Thoracic aorta (tissue), 2 donors: ENCODE results near the gene DCANP1. TPM values are rescaled to one million over a fixed set of nuclear protein-coding genes. Genes with fewer than 3 reads are reported as not detected.
A peak's percentile ranks its signal among the peaks of the same experiment; 100 is the strongest.

Source experiments
- ATAC-seq: fragments of 150-250 bp; one replicate; pipeline ENCODE4 v1.8.0; 2017; ENCODE audit warnings: low read depth; ENCODE audit not compliant: insufficient number of reproducible peaks, low FRiP score
- DNase-seq: peaks from one replicate; pipeline ENCODE4 v3.0.0-alpha.2; 2020; ENCODE audit warnings: low spot score
- H3K27ac ChIP-seq, 2 donors: fragments of 200-600 bp; sonication (generic); 1 replicate in 1 of 2; 2 replicates in 1 of 2; pipeline ENCODE4 v1.5.1; 2016; ENCODE audit warnings: mild to moderate bottlenecking in 2 of 2, moderate library complexity in 2 of 2
- H3K27me3 ChIP-seq: fragments of 200-600 bp; sonication (generic); replicated peaks from 2 replicates; pipeline ENCODE4 v1.6.0; 2016; ENCODE audit warnings: mild to moderate bottlenecking; ENCODE audit not compliant: insufficient read depth
- H3K36me3 ChIP-seq: fragments of 200-600 bp; sonication (generic); one replicate; pipeline ENCODE4 v1.5.1; 2016
- H3K4me1 ChIP-seq, 2 donors: fragments of 200-600 bp; sonication (generic); 1 replicate in 1 of 2; 2 replicates in 1 of 2; pipeline versions ENCODE4 v1.5.1 to v1.6.0; 2016; ENCODE audit warnings: low read depth in 2 of 2, mild to moderate bottlenecking in 1 of 2; ENCODE audit not compliant: control insufficient read depth in 1 of 2
- H3K4me3 ChIP-seq: fragments of 200-600 bp; sonication (generic); 2 replicates; pipeline ENCODE4 v1.5.1; 2016; ENCODE audit warnings: mild to moderate bottlenecking
- H3K9me3 ChIP-seq: fragments of 200-600 bp; sonication (generic); 2 replicates; pipeline ENCODE4 v1.5.1; 2016
- CTCF ChIP-seq: fragments of 200-600 bp; sonication (generic); IDR thresholded peaks from one replicate; pipeline ENCODE4 v1.5.1; 2019; ENCODE audit warnings: antibody characterized with exemption
- total RNA-seq, 2 donors: library from RNA; depleted of rRNA; stranded (reverse); fragments of >200 nt; gene quantifications; one replicate each; pipeline versions ENCODE4 v1.1.0 to v1.2.3, GENCODE V29; 2016

DCANP1 gene
- total RNA-seq, 2 donors from 2014 or later, result not detected

- TF ChIP-seq CTCF, result no peak
- no peak for ATAC-seq
- Histone ChIP-seq H3K27me3 (peaks cover 6% of the 10 kb centered on the region), H3K4me1 (peaks cover 5 to 36% of the 10 kb centered on the region in 2 donors), H3K36me3 (no peaks in the 10 kb centered on the region), H3K9me3 (no peaks in the 10 kb centered on the region), H3K4me3 (peak overlapping the region; percentile 78), H3K27ac (no peak overlapping the region)
- no peak for DNase-seq
These were observed 41.7 kb upstream of the DCANP1 start for GRCh38 chr5:135488727-135489465.

DNA sequence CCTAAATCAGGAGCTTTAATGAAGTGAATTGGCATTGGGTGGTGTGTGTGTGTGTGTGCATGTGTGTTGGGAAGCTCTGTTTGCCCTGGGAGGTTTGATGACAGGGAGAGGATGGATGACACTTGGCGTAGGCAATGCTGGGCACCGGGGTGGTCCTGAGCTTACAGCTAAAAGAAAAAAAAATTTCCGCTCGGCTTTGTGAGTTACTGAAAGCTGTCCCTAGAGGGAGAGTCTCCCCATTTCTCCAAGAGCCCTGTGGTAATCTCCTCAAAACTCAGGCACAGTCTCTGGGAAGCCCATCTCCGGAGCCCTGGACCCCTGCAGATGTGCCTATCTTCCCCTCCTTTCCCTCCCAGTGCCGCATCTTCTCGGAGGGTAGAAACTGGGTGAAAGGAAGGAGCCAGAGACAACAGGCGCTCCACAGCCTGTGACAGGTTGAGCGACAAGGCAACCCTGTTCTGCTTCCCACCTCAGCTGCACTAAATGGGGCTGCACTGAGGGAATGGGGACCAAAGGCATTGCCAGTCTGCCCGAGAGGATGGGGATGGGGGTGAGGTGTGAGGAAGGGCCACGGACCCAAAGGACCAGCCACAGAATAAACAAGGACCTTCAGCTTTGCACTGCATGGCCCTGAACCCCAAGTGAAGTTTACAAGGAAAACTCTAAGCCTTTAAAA lies 40.8 kb upstream of the DCANP1 start:
- Histone ChIP-seq H3K27ac (no peak overlapping the region), H3K4me1 (peaks cover 5 to 27% of the 10 kb centered on the region in 2 donors), H3K4me3 (peak overlapping the region; percentile 78), H3K36me3 (no peaks in the 10 kb centered on the region), H3K9me3 (no peaks in the 10 kb centered on the region), H3K27me3 (peaks cover 6% of the 10 kb centered on the region)
- DNase-seq (no peak), ATAC-seq (no peak)
- no peak for TF ChIP-seq CTCF

DNA sequence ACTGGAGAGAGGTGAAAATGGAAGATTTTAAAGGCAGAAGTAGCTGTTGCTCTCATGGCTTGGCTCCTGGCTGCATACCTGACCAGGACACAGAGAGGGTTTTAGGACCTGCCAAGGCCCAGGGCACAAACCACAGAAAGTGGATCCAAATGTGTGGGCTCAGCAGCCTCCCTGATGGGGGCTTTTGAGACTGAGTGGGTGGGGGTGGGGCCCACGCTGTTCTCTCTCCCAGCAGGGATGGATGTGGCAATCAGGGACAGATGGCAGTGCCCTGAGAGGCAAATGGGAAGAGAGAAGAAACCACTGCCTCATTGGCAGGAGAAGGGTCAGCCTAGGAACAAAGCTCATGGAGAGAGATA lies 39.9 kb upstream of the DCANP1 start:
- ATAC-seq, result no peak
- no peaks in the 10 kb centered on the region for H3K36me3 ChIP-seq
- DNase-seq, result no peak
- TF ChIP-seq CTCF, result no peak
- H3K27me3 ChIP-seq, result peaks cover 6% of the 10 kb centered on the region
- no peak overlapping the region for H3K27ac ChIP-seq
- H3K4me3 ChIP-seq, result no peak overlapping the region
- no peaks in the 10 kb centered on the region for H3K9me3 ChIP-seq
- H3K4me1 ChIP-seq, result peaks cover 5 to 26% of the 10 kb centered on the region in 2 donors

DNA sequence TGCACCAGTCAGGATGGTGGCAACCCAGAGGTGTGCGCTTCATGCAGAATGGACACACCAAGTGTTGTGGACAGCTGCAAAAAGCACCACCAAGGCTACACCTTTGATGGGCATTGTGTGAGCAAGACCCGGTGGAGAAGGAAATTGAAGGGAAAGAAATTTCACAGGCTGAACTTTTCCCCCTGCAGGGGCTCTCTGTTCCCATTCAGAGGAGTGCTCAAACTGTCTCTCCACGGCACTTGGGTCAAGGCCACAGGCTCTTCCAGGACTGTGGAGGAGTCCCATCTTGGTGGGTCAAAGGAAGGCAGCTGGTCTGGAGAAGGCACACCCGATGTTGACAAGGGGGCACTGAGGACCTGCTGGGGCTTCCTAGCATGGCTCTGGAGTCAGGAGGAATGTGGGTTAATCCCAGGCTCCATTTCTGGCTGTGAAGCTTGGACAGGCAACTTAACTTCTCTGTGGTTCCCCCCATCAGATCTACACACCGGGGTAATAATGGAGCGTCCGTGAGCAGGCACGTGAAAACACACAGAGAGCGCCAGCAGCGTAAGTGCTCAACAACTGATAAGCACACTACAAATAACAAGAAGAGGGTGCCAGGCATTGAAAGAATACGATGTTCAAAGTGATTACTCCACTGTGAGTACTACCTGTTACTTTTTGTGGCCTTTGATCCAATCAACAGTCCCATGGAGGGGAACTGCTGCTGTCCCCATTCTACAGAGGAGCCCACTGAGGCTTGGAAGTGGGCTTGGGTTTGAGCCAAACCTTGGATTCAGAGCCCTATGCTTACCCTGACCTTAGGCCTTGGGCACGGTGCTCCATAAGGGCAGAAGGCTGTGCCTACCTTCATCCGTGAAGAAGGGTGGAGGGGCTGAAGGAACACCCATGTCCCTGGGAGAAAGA lies 39.2 kb upstream of the DCANP1 start:
- ATAC-seq, result no peak
- Histone ChIP-seq H3K9me3 (no peaks in the 10 kb centered on the region), H3K27me3 (peaks cover 6% of the 10 kb centered on the region)

More for the DNA sequence above, 39.2 kb upstream of the DCANP1 start:
- H3K4me3 ChIP-seq, result no peak overlapping the region
- H3K36me3 ChIP-seq, result no peaks in the 10 kb centered on the region
- DNase-seq, result no peak
- H3K27ac ChIP-seq, result no peak overlapping the region
- H3K4me1 ChIP-seq, result peaks cover 5 to 26% of the 10 kb centered on the region in 2 donors
- no peak for TF ChIP-seq CTCF
